PFSK-1 (cell line): ENCODE data around the gene DNM1L.

Source experiments
- POLR2AphosphoS5 ChIP-seq: IDR thresholded peaks from 2 replicates; pipeline ENCODE4 v1.6.1; 2012; ENCODE audit warnings: low read depth, mild to moderate bottlenecking, control low read depth, low read length, moderate library complexity
- SIN3A ChIP-seq: IDR thresholded peaks from 2 replicates; pipeline ENCODE4 v1.6.1; 2012; ENCODE audit warnings: mild to moderate bottlenecking, low read length, moderate library complexity, borderline replicate concordance; ENCODE audit not compliant: insufficient read depth
- TAF1 ChIP-seq: IDR thresholded peaks from 2 replicates; pipeline ENCODE4 v1.6.1; 2012; ENCODE audit warnings: low read length, control low read depth, borderline replicate concordance; ENCODE audit not compliant: insufficient read depth
- TF ChIP-seq, protein P1 (sequence below), 2 experiments: IDR thresholded peaks; 2 replicates each; pipeline versions ENCODE4 v1.6.1 to v1.8.0; 2011 to 2012; ENCODE audit warnings: low read depth in 2 of 2, low read length in 2 of 2, control low read depth in 1 of 2, inconsistent platforms in 1 of 2, mild to moderate bottlenecking in 1 of 2, moderate library complexity in 1 of 2; ENCODE audit not compliant: insufficient read depth in 1 of 2

DNA sequence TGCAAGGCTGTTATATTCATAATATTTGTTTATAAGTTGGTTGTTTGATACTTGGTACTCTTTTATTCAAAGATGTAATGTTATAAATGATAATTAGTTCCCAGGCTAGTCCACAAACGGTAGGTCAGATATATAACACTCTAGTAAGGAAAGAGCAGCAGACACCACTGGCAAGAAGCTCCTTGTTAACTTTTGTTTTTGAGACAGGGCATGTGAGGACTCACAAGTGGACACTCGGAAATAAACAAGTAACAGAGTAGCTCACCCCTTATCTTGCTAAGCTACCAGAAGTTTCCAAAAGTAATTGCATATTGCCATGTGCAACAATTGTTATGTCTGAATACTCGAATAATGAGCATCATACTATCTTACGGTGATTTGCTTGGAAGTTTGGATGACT is 115.2 kb downstream of the DNM1L start:
- TF ChIP-seq SIN3A (no peak), POLR2AphosphoS5 (no peak), TAF1 (no peak)
- TF ChIP-seq, protein P1, sequence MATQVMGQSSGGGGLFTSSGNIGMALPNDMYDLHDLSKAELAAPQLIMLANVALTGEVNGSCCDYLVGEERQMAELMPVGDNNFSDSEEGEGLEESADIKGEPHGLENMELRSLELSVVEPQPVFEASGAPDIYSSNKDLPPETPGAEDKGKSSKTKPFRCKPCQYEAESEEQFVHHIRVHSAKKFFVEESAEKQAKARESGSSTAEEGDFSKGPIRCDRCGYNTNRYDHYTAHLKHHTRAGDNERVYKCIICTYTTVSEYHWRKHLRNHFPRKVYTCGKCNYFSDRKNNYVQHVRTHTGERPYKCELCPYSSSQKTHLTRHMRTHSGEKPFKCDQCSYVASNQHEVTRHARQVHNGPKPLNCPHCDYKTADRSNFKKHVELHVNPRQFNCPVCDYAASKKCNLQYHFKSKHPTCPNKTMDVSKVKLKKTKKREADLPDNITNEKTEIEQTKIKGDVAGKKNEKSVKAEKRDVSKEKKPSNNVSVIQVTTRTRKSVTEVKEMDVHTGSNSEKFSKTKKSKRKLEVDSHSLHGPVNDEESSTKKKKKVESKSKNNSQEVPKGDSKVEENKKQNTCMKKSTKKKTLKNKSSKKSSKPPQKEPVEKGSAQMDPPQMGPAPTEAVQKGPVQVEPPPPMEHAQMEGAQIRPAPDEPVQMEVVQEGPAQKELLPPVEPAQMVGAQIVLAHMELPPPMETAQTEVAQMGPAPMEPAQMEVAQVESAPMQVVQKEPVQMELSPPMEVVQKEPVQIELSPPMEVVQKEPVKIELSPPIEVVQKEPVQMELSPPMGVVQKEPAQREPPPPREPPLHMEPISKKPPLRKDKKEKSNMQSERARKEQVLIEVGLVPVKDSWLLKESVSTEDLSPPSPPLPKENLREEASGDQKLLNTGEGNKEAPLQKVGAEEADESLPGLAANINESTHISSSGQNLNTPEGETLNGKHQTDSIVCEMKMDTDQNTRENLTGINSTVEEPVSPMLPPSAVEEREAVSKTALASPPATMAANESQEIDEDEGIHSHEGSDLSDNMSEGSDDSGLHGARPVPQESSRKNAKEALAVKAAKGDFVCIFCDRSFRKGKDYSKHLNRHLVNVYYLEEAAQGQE (IDR thresholded peaks at IDR 0.05; ENCODE audit: insufficient read depth in 1 of 2, low read depth in 2 of 2, low read length in 2 of 2): no peak
